Thoracic aorta (tissue), 2 donors: ENCODE results near the gene ATF1. TPM values are rescaled to one million over a fixed set of nuclear protein-coding genes. Genes with fewer than 3 reads are reported as not detected.

Experiments
- ATAC-seq: fragments of 150-250 bp; one replicate; pipeline ENCODE4 v1.8.0; 2017; ENCODE audit warnings: low read depth; ENCODE audit not compliant: insufficient number of reproducible peaks, low FRiP score
- DNase-seq: peaks from one replicate; pipeline ENCODE4 v3.0.0-alpha.2; 2020; ENCODE audit warnings: low spot score
- H3K27ac ChIP-seq, 2 donors: fragments of 200-600 bp; sonication (generic); 1 replicate in 1 of 2; 2 replicates in 1 of 2; pipeline ENCODE4 v1.5.1; 2016; ENCODE audit warnings: mild to moderate bottlenecking in 2 of 2, moderate library complexity in 2 of 2
- H3K27me3 ChIP-seq: fragments of 200-600 bp; sonication (generic); replicated peaks from 2 replicates; pipeline ENCODE4 v1.6.0; 2016; ENCODE audit warnings: mild to moderate bottlenecking; ENCODE audit not compliant: insufficient read depth
- H3K36me3 ChIP-seq: fragments of 200-600 bp; sonication (generic); one replicate; pipeline ENCODE4 v1.5.1; 2016
- H3K4me1 ChIP-seq, 2 donors: fragments of 200-600 bp; sonication (generic); 1 replicate in 1 of 2; 2 replicates in 1 of 2; pipeline versions ENCODE4 v1.5.1 to v1.6.0; 2016; ENCODE audit warnings: low read depth in 2 of 2, mild to moderate bottlenecking in 1 of 2; ENCODE audit not compliant: control insufficient read depth in 1 of 2
- H3K4me3 ChIP-seq: fragments of 200-600 bp; sonication (generic); 2 replicates; pipeline ENCODE4 v1.5.1; 2016; ENCODE audit warnings: mild to moderate bottlenecking
- H3K9me3 ChIP-seq: fragments of 200-600 bp; sonication (generic); 2 replicates; pipeline ENCODE4 v1.5.1; 2016
- CTCF ChIP-seq: fragments of 200-600 bp; sonication (generic); IDR thresholded peaks from one replicate; pipeline ENCODE4 v1.5.1; 2019; ENCODE audit warnings: antibody characterized with exemption
- total RNA-seq, 2 donors: library from RNA; depleted of rRNA; stranded (reverse); fragments of >200 nt; gene quantifications; one replicate each; pipeline versions ENCODE4 v1.1.0 to v1.2.3, GENCODE V29; 2016

The ATF1 gene
- total RNA-seq, 2 donors from 2014 or later, result 14.7 to 21.0 TPM

- H3K4me3 ChIP-seq, result no peak overlapping the region
- no peaks in the 10 kb centered on the region for H3K9me3 ChIP-seq
- no peaks in the 10 kb centered on the region for H3K4me1 ChIP-seq
- no peak for ATAC-seq
- H3K27ac ChIP-seq, result no peak overlapping the region
- H3K36me3 ChIP-seq, result peaks cover 8% of the 10 kb centered on the region
- TF ChIP-seq CTCF, result no peak
- no peaks in the 10 kb centered on the region for H3K27me3 ChIP-seq
- no peak for DNase-seq
Measured at GRCh38 chr12:50750366-50750765, 13.5 kb upstream of the ATF1 start.

- no peaks in the 10 kb centered on the region for H3K9me3 ChIP-seq
- no peaks in the 10 kb centered on the region for H3K27me3 ChIP-seq
- H3K4me3 ChIP-seq, result no peak overlapping the region
- H3K4me1 ChIP-seq, result no peaks in the 10 kb centered on the region
- no peak overlapping the region for H3K27ac ChIP-seq
- no peaks in the 10 kb centered on the region for H3K36me3 ChIP-seq
- DNase-seq (no peak), ATAC-seq (no peak)
- TF ChIP-seq CTCF, result no peak
Measured at GRCh38 chr12:50751948-50752721, 11.8 kb upstream of the ATF1 start.

GRCh38 chr12:50753232-50753769, 10.6 kb upstream of the ATF1 start:
- TF ChIP-seq CTCF, result no peak
- no peaks in the 10 kb centered on the region for H3K27me3 ChIP-seq

GRCh38 chr12:50764286-50765094, 589 bp downstream of the ATF1 start:
- peak overlapping the region; percentile 87 for H3K4me3 ChIP-seq
- DNase-seq (no peak), ATAC-seq (peak; percentile 27)
- H3K27me3 ChIP-seq, result no peaks in the 10 kb centered on the region
- no peaks in the 10 kb centered on the region for H3K36me3 ChIP-seq
- H3K9me3 ChIP-seq, result no peaks in the 10 kb centered on the region
- H3K4me1 ChIP-seq, result peaks cover 17 to 31% of the 10 kb centered on the region in 2 donors
- TF ChIP-seq CTCF, result no peak
- H3K27ac ChIP-seq, result peak overlapping the region; percentile 95 to 96

More at GRCh38 chr12:50753232-50753769, 10.6 kb upstream of the ATF1 start:
- no peak overlapping the region for H3K27ac ChIP-seq
- no peaks in the 10 kb centered on the region for H3K4me1 ChIP-seq
- ATAC-seq (no peak), DNase-seq (no peak)
- H3K9me3 ChIP-seq, result no peaks in the 10 kb centered on the region
- no peaks in the 10 kb centered on the region for H3K36me3 ChIP-seq
- H3K4me3 ChIP-seq, result no peak overlapping the region
